ENCODE results near the gene RBM47. TPM values are rescaled to one million over a fixed set of nuclear protein-coding genes. Genes with fewer than 3 reads are reported as not detected.
"Not testable (repeated sequence)": the region's sequence is repeated elsewhere in the genome, so short reads cannot be mapped to it uniquely, and the experiment has no call there.

RBM47 gene
- total RNA-seq, 1 donor from 2014 or later, result 7.1 TPM

DNA sequence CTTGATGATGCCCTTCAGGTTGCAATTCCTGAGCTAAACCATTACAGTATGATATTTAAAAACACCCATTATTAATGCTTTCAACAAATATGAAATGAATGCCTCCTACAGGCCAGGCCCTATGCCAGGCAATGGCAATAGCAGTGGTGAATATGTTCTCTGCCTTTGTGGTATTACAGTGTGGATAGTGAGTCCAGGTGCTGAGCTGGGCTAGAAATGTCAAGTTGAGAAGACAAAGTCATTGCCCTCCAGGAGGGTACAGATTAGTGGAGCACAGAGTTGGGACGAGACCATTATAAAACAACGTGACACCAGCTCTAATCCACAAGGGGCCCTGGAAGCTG, 81.9 kb downstream of the RBM47 start:
- Histone ChIP-seq H3K4me1 (no peaks in the 10 kb centered on the region), H3K36me3 (no peaks in the 10 kb centered on the region), H3K27ac (no peak overlapping the region), H3K27me3 (no peaks in the 10 kb centered on the region), H3K9me3 (no peaks in the 10 kb centered on the region), H3K4me3 (no peak overlapping the region)
- DNase-seq (ENCODE audit: low spot score in 2 of 2), result no peak
- intact Hi-C loops (cut with DNase I), result no loop called here
- TF ChIP-seq, protein P1, sequence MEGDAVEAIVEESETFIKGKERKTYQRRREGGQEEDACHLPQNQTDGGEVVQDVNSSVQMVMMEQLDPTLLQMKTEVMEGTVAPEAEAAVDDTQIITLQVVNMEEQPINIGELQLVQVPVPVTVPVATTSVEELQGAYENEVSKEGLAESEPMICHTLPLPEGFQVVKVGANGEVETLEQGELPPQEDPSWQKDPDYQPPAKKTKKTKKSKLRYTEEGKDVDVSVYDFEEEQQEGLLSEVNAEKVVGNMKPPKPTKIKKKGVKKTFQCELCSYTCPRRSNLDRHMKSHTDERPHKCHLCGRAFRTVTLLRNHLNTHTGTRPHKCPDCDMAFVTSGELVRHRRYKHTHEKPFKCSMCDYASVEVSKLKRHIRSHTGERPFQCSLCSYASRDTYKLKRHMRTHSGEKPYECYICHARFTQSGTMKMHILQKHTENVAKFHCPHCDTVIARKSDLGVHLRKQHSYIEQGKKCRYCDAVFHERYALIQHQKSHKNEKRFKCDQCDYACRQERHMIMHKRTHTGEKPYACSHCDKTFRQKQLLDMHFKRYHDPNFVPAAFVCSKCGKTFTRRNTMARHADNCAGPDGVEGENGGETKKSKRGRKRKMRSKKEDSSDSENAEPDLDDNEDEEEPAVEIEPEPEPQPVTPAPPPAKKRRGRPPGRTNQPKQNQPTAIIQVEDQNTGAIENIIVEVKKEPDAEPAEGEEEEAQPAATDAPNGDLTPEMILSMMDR (IDR thresholded peaks at IDR 0.05), result no peak

DNA sequence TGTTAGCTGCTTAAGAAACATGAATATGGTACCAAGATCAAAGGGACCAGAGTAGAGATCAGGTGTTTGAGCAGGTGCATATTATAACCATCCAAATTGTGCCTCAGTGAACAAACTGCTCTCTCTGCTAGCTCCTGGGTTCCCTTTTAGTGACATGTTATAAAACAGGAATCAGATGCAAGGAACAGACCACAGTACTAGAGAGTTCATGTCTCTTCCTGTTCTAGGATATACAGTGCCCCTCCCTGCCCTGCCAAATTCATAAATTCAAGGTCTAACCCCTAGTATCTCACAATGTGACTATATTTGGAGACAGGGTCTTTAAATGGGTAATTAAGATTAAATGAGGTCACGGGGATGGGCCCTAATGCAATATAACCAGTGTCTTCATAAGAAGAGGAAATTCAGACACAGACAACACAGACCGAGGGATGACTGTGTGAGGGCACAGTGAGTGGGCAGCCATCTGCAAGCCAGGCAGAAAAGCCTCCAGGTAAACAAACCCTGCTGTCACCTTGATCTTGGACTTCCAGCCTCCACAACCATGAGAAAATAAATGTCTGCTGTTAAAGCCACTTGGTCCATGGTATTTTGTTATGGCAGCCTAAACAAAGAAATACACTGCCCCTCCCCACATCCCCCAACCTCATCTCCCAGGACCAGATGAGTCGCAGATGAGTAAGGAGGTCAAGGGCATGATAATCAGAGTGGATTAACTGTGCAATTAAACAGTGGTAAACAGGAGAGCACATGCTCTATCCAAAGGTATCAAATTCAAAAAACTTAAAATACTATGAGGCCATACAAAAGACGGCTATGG, 82.5 kb downstream of the RBM47 start:
- TF ChIP-seq, protein P1 (IDR thresholded peaks at IDR 0.05), result no peak
- Histone ChIP-seq H3K4me1 (no peaks in the 10 kb centered on the region), H3K4me3 (no peak overlapping the region), H3K9me3 (no peaks in the 10 kb centered on the region), H3K36me3 (no peaks in the 10 kb centered on the region), H3K27ac (no peak overlapping the region), H3K27me3 (no peaks in the 10 kb centered on the region)
- intact Hi-C loops (cut with DNase I), result no loop called here
- DNase-seq (ENCODE audit: low spot score in 2 of 2), result no peak

DNA sequence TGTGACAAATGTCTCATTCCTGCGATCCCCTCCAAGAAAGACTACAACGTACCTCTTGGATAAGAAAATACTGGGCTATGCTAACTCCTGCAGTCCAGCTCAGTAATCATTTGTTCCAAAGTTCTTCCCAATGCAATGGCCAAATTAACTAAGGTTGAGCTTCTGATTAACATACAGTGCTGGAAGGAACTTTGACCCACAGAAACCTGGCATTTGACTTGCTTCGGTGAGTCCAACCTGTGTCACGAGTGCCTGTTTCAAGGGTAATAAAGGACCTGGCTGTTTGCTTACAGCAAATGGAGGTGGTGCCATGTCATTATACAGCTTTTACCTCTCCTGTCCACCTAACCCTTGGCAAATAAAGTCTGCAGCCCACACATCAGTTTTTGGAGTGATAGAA, 83.2 kb downstream of the RBM47 start:
- H3K36me3 ChIP-seq, result no peaks in the 10 kb centered on the region
- H3K27me3 ChIP-seq, result no peaks in the 10 kb centered on the region
- no peak for DNase-seq (ENCODE audit: low spot score in 2 of 2)
- no peaks in the 10 kb centered on the region for H3K9me3 ChIP-seq
- TF ChIP-seq, protein P1 (IDR thresholded peaks at IDR 0.05), result no peak
- no peaks in the 10 kb centered on the region for H3K4me1 ChIP-seq
- no peak overlapping the region for H3K4me3 ChIP-seq
- H3K27ac ChIP-seq, result no peak overlapping the region
- intact Hi-C loops (cut with DNase I), result no loop called here

DNA sequence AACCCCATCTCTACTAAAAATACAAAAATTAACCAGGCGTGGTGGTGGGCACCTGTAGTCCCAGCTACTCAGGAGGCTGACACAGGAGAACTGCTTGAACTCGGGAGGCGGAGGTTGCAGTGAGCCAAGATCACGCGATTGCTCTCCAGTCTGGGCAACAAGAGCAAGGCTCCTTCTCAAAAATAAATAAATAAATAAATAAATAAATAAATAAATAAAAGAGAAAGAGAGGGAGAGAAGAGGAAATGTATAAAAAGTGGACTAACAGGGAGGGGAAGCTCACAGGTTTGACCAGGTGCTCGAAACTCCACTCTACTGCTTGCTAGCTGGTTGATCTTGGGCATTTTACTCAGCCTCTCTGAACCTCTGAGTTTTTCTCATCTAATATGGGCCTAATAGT, 84.2 kb downstream of the RBM47 start:
- DNase-seq (ENCODE audit: low spot score in 2 of 2); H3K4me1 ChIP-seq; H3K4me3 ChIP-seq; intact Hi-C loops (cut with DNase I); H3K27me3 ChIP-seq; H3K27ac ChIP-seq; H3K36me3 ChIP-seq; H3K9me3 ChIP-seq: not testable (repeated sequence)

DNA sequence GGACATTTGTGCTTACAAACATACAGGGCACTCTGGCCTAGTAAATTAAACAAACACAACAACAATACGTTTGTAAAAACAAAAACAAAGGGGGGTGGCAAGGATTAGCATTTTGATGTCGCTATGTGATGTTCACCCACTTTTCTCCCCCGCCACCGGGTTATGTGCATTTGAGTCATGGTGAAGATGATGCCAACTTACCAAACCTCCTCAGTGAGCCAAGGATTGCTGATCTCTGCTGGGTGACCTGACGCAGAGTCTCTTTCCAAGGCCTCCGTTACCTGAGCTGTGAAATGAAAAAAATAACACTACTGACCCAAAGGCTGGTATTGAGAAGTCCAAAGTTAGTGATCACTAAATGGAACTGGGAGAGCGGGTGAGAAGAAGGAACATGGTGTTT, 85.4 kb downstream of the RBM47 start:
- no peaks in the 10 kb centered on the region for H3K36me3 ChIP-seq
- no peak overlapping the region for H3K4me3 ChIP-seq
- no peaks in the 10 kb centered on the region for H3K9me3 ChIP-seq
- TF ChIP-seq, protein P1 (IDR thresholded peaks at IDR 0.05), result no peak
- DNase-seq (ENCODE audit: low spot score in 2 of 2), result no peak
- no peaks in the 10 kb centered on the region for H3K27me3 ChIP-seq
- no peak overlapping the region for H3K27ac ChIP-seq
- intact Hi-C loops (cut with DNase I), result no loop called here
- H3K4me1 ChIP-seq, result no peaks in the 10 kb centered on the region

DNA sequence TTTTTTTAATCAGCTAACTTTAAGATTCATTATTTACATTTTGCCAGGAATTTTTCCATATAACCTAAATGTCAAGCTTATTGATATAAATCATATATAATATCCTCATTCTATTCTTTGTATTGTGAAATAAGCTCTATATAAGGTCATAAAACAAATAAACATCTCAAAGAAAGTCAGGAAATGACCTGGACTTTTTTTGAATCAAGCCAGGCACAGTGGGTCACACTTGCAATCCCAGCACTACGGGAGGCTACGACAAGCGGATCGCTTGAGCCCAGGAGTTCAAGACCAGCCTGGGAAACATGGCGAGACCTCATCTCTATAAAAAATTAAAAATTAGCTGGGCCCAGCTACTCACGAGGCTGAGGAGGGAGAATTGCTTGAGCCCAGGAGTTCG, 88.9 kb downstream of the RBM47 start:
- Histone ChIP-seq H3K4me3 (no peak overlapping the region), H3K36me3 (no peaks in the 10 kb centered on the region), H3K4me1 (no peaks in the 10 kb centered on the region), H3K27me3 (no peaks in the 10 kb centered on the region), H3K27ac (no peak overlapping the region), H3K9me3 (no peaks in the 10 kb centered on the region)
- intact Hi-C loops (cut with DNase I), result no loop called here
- TF ChIP-seq, protein P1 (IDR thresholded peaks at IDR 0.05), result no peak
- DNase-seq (ENCODE audit: low spot score in 2 of 2), result no peak

Data from ascending aorta (tissue), 2 donors.